ENCODE results near the gene DDX41.

Gene DDX41

GRCh38 chr5:177483042-177483441, 33.7 kb downstream of the DDX41 start:
- no peak for DNase-seq

GRCh38 chr5:177482359-177482795, 34.4 kb downstream of the DDX41 start:
- DNase-seq = no peak

GRCh38 chr5:177479774-177480173, 37.0 kb downstream of the DDX41 start:
- DNase-seq = no peak

- DNase-seq = peak; percentile 58
Measured at GRCh38 chr5:177478711-177479646, 37.8 kb downstream of the DDX41 start.

- no peak for DNase-seq
Measured at GRCh38 chr5:177477701-177478477, 38.9 kb downstream of the DDX41 start.

GRCh38 chr5:177476531-177477233, 40.1 kb downstream of the DDX41 start:
- no peak for DNase-seq

GRCh38 chr5:177475563-177476427, 41.0 kb downstream of the DDX41 start:
- DNase-seq = no peak

- no peak for DNase-seq
Measured at GRCh38 chr5:177474846-177475562, 41.8 kb downstream of the DDX41 start.

- no peak for DNase-seq
Measured at GRCh38 chr5:177474002-177474476, 42.7 kb downstream of the DDX41 start.

- no peak for DNase-seq
Measured at GRCh38 chr5:177473443-177474001, 43.2 kb downstream of the DDX41 start, which contains the start of gene DBN1. Gene DBN1 (minus strand): TSS chr5:177473634. CDS start chr5:177473521, 113 bp downstream.

- peak; percentile 56 for DNase-seq
Measured at GRCh38 chr5:177472460-177473442, 44.0 kb downstream of the DDX41 start.

- DNase-seq = no peak
Measured at GRCh38 chr5:177471610-177472356, 45.0 kb downstream of the DDX41 start.

GRCh38 chr5:177470759-177471536, 45.8 kb downstream of the DDX41 start:
- no peak for DNase-seq

GRCh38 chr5:177469750-177470525, 46.8 kb downstream of the DDX41 start:
- no peak for DNase-seq

GRCh38 chr5:177468685-177469628, 47.8 kb downstream of the DDX41 start:
- DNase-seq = no peak

- no peak for DNase-seq
Measured at GRCh38 chr5:177468329-177468684, 48.5 kb downstream of the DDX41 start.

Measured in stimulated activated CD4-positive, alpha-beta T cell treated with anti-CD3 and anti-CD28 coated beads, Interleukin-1b, Interleukin-23, amount 100 ng/mL, for 48 hours (primary cell).